GM18502 (cell line): ENCODE data around the gene FAM187B.
A peak's percentile ranks its signal among the peaks of the same experiment; 100 is the strongest.
"Not testable (repeated sequence)": the region's sequence is repeated elsewhere in the genome, so short reads cannot be mapped to it uniquely, and the experiment has no call there.

ENCODE experiments used
- ATAC-seq: cut with Tn5 transposase; IDR thresholded peaks from one replicate; pipeline ENCODE4 v1.9.1; 2021; ENCODE audit warnings: mild to moderate bottlenecking; ENCODE audit not compliant: unreplicated experiment, poor library complexity

FAM187B gene

DNA sequence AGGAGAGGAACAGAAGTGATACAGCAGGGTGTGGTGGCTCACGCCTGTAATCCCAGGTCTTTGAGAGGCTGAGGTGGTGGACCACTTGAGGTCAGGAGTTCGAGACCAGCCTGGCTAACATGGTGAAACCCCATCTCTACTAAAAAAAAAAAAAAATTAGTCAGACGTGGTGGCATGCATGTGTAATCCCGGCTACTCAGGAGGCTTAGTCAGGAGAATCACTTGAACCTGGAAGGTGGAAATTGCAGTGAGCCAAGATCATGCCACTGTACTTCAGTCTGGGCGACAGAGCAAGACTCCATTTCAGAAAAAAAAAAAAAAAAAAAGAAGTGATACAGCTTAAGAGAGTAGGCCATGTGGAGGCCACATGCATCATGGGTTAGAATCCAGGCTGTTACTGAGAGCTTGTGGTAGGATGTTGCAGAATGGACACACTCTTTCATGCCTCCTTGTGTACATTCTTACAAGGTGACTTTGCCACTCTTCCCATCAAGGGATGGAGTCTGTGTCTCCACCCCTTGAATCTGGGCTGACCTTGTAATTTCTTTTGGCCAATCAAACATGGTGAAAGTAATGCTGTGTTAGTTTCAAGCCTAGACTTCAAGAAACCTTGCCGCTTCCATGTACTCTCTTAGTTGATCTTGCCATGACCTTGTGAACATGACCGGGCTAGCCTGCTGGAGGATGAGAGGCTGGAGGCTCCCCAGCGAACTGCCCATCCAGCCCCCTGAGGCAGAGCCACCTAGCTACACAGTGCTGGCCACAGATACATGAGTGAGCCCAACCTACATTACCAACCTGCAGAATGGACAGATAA lies 12.3 kb downstream of the FAM187B start:
- no peak for ATAC-seq

- ATAC-seq = no peak
Observed at GRCh38 chr19:35214766-35215422, 13.6 kb downstream of the FAM187B start.

- ATAC-seq = peak; percentile 71
Observed at GRCh38 chr19:35213663-35214632, 14.6 kb downstream of the FAM187B start.

GRCh38 chr19:35212241-35212640 lies 16.3 kb downstream of the FAM187B start:
- ATAC-seq = no peak

DNA sequence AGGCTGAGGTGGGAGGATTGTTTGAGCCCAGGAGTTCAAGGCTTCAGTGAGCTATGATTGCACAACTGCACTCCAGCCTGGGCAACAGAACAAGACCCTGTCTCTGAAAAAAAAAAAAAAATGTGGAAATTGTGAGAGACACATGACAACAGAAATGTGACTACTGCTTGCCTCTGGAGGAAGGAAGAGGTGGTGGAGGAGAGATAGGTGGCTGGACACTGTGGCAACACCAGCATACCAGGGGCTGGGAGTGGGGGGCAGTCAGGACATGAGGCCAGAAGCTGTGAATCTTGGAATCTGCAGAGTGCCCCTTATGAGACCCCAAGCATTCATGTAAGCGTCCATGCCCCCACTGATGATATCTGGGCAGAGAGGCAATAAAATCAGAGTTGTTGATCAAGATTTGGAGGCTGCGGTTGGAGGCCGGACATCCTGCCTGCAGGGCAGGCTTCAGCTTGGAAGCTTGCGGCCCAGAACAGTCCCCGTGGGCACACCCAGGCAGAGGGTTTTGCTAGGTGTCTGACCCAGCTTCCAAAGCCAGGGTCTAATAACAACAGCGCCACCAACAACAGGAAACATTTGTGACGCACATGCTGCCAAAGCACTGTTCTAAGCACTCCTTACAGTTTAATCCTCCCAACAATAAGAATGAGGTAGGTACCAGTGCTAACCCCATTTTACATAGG lies 16.9 kb downstream of the FAM187B start:
- ATAC-seq = no peak

DNA sequence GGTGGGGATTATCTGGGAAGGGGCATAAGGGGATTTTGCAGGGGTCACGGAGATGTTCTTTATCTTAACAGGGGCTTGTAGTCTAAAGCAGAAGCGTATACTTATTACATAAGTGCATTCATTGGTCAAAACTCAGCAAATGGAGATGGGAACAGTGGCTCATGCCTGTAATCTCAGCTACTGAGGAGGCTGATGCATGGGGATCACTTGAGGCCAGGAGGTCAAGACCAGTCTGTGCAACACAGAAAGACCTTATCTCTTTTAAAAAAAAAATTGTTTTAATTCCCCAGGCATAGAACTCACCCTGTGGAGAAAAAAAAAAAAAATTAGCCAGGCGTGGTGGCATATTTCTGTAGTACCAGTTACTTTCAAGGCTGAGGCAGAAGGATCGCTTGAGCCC lies 18.9 kb downstream of the FAM187B start:
- no peak for ATAC-seq

DNA sequence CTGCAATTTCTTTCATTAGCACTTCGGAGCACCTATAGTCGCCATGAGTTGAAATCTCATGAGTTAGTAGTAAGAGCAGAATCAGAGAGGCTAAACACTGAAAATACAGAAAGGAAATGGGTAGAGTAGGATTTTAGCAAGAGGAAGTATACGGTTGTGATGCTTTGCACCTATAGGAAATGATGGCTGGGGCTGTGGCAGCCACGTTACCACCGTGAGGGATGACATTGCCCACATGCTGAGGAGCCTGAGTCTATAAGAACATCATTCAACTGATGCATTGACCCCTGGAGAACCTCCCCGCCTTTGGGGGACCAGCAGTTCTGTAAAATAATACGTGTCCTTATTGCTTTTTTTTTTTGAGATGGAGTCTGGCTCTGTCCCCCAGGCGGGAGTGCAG lies 20.4 kb downstream of the FAM187B start:
- ATAC-seq = no peak

- no peak for ATAC-seq
Observed at GRCh38 chr19:35207391-35207871, 21.1 kb downstream of the FAM187B start.

- no peak for ATAC-seq
Observed at GRCh38 chr19:35206855-35207254, 21.7 kb downstream of the FAM187B start.

DNA sequence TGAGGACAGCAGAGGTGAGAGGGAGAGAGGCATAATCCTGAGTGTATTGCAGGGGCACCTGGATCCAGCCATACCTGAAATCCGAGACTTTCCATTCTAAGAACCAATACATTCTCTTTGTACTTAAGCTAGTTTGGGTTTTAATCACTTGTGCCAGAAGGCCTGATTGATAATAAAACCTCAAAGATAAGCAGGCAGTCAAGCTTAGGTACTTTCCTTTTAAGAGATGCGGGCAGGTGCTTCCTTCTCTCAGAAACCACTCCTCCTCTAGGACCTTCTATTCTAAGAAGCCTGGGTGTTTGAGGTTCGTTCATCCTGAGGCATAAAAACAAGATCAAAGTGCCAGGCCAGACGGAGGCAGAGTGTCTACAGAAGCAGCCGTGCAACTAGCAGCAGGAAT lies 22.2 kb downstream of the FAM187B start:
- no peak for ATAC-seq

DNA sequence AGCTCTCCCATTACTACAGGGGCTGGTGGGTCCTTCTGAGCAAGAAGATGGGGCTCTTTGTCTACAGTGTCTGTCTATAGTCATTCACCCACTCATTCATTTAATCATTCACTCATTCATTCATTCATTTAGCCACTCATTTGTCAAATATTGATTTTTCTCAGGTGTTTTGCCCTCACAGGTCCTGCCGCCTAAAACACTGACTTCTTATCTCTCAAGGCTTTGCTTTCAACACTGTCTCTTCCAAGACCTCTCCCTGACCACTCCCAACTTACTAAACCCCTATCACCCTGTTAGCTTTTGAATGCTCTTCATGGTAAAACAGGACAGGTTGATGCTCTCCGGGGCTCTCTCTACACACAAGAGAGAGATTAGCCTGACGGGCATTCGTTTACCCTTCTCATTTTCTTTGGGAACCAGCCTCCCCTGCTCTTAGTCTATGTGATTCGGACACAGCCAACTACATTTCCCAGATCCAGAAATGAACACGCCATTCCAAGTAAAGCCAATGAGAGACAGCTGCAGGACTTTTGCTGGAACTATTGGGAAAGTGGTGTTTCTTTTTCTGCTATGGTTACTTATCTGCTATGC lies 22.7 kb downstream of the FAM187B start:
- ATAC-seq = no peak

GRCh38 chr19:35204799-35205732 lies 23.5 kb downstream of the FAM187B start:
- peak; percentile 76 for ATAC-seq

GRCh38 chr19:35202722-35203688 lies 25.5 kb downstream of the FAM187B start:
- ATAC-seq = no peak

DNA sequence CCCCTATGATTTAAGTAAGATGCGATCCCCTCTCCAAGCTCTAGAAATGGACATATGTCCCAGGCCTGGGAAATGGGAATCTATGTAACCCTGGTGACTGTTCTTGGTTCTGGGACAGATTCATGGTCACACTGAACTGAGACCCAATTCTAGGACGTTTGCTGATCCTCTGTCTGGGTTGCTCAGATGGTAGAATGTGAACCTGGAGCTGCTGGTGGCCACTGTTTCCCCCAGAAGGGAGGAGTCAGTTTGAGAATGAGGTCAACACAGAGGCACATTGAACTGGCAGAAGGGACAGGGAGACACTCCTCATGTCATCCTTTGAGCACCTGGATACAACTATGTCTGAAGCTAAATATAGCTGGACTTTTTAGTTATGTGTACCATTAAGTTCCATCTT lies 29.1 kb downstream of the FAM187B start:
- no peak for ATAC-seq

- not testable (repeated sequence) for ATAC-seq
Observed at GRCh38 chr19:35196861-35197260, 31.7 kb downstream of the FAM187B start.

- ATAC-seq = no peak
Observed at GRCh38 chr19:35195830-35196229, 32.7 kb downstream of the FAM187B start.
